H54 (cell line): ENCODE results near the gene ATP1A2.

ENCODE experiments used
- DNase-seq: peaks from one replicate; pipeline ENCODE4 v3.0.0; 2011; ENCODE audit warnings: low spot score, mixed read lengths; ENCODE audit not compliant: insufficient read length
- FAIRE-seq: peaks from 3 replicates; lab custom pipeline; 2011; peaks lifted over from hg19 to GRCh38; lab: Jason Lieb, UNC
- POLR2A ChIP-seq: IDR thresholded peaks from 2 replicates; pipeline ENCODE4 v1.6.1; 2011; ENCODE audit warnings: low read depth, mild to moderate bottlenecking, low read length

Gene ATP1A2

DNA sequence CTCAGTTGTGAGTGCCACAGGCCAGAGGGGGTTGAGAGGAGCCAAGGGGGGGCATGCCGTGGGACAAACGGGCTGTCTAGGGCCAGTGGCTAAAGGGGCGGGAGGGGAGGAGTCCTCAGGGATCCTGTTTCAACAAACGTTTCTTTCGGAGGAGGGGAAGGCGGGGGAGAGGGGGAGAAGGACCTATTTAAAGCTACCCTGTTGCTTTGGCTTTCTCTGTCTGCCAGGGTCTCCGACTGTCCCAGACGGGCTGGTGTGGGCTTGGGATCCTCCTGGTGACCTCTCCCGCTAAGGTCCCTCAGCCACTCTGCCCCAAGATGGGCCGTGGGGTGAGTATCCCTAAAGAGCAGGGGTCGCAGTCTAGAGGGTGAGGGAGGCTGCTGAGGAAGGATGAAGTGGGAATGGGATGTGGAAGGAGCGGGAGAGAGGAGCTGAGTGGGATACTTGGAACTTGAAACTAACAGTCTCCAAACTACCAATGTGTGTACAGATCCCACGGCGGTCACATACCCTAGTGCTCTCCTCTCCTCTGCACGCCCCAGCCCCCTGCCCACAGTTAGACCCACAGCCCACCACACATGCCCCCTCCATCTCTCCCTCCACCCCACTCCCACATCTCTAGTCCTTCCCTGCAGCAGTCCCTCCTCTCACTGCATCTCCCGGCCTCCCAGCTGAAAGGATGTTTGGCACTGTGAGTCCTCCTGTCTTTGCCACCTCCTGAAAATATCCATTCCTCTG is at the start of gene ATP1A2:
Gene ATP1A2 (plus strand): TSS at position 215 of the 738 bp plus-strand sequence. CDS start 103 bp downstream, at position 318.
- no peak for TF ChIP-seq POLR2A
- no peak for DNase-seq
- no peak for FAIRE-seq

DNA sequence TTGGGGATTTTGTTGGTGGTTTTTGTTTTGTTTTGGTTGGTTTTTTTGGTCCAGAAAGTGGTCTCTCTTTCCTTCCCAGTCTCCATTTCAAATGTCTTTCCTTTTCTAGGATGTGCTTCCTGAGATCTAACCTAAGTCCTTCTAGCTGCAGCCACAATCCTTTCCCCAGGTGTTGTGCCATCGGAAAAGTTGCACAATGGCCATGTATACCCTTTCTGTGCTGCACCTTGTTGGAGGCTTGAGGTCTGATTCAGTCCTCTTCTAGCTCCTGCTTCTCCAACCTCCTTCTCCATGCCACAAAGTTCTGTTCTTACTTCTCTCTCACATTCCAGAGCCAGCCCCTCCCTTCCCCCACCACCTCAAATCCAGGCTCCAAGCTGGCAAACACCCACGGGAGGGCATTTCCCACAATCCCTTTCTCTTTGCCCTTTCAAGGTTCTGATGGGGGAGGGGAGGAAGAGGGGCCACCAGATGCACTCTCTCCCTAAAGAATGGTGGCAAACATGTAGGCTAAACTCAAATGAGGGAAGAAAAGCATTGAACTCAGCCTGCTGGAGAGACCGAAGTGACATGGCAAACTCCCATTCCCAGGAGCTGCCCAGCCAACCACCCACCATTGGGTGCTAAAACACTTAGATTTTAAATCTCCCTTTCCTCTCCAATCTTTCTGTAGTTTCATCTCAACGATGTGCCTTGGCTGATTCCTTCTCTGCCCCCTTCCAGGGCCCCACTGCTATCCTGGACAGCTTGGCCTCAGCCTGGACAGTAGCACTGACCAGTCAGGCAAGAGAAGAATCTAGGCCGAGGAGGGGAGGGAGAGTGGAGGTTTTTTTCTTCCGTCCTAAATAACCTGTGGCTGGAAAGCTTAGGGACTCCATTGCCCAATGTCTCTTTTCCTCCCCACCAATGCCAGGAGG is 48.5 kb upstream of the ATP1A2 start:
- no peak for FAIRE-seq
- DNase-seq: no peak
- no peak for TF ChIP-seq POLR2A

GRCh38 chr1:160068225-160068624 is 47.3 kb upstream of the ATP1A2 start:
- DNase-seq (no peak), FAIRE-seq (no peak)
- no peak for TF ChIP-seq POLR2A

- TF ChIP-seq POLR2A: no peak
- DNase-seq: no peak
- FAIRE-seq: no peak
Measured at GRCh38 chr1:160069460-160070231, 45.9 kb upstream of the ATP1A2 start, which contains the start of gene KCNJ10. TSS of gene KCNJ10 (minus strand) at chr1:160070160. CDS start at chr1:160042532, 27,628 bp downstream.

DNA sequence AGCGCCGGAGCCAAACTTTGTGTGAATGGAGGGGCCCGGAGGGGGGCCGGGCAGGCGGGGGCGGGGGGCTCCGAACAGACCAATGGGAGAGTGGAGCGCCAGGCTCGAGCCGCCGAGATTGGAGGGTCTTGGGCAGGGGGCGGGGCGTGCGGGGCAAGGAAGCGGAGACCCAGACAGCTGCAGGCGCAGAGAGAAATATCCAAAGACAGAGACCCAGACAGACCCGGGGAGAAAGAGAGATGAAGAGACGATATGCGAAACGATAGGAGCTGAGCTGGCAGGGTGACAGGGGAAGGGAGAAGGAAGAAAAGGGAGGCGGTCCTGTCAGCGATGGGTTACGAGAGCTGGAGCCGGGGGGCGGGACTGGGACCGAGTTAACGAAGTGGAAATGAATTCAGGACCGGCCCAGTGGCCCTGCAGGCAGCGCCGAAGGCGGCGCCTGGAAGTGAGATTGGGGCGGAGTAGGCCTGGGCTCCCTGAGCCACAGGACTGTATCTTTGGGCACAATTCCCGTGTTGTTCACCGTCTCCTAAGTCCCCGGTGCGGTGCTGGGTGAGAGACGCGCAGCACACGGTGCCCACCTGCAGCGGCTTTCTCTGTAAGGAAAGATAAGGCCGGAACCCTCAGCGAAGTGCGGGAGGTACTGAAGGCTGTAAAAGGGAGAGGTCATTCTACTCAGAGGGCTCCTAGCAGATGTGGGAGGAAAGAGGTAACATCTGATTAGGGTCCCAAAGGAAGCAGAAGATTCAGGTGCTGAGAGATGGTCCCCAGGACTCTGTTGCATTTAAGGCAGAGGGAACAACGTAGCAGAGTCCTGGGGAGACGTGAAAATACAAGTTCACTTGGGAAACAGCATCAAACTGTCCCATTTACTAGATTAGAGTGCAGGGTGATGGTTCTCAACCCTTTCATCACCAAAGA is 45.1 kb upstream of the ATP1A2 start:
- FAIRE-seq (no peak), DNase-seq (no peak)
- no peak for TF ChIP-seq POLR2A

- FAIRE-seq: no peak
- TF ChIP-seq POLR2A: no peak
Measured at GRCh38 chr1:160071289-160071688, 44.3 kb upstream of the ATP1A2 start.

DNA sequence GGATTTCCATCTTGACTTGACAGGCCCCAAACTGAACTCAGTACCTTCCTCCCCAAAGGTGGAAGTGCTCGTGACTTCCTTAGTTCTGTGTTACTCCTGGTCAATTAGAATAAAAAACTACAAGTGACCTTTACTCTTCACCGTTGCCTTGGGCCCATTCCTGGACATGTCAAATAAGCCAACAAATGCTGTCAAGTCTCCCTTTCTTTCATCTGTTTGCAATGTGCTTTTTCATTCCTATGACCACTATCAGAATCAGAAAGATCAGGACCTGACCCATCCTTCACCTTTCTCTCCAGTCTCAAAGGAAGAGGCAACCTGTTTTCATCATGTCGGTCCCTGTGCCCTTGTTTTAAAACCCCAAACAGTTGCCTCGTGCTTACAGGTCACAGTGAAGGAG is 40.7 kb upstream of the ATP1A2 start:
- DNase-seq (no peak), FAIRE-seq (no peak)
- no peak for TF ChIP-seq POLR2A

More at GRCh38 chr1:160071289-160071688, 44.3 kb upstream of the ATP1A2 start:
- no peak for DNase-seq

DNA sequence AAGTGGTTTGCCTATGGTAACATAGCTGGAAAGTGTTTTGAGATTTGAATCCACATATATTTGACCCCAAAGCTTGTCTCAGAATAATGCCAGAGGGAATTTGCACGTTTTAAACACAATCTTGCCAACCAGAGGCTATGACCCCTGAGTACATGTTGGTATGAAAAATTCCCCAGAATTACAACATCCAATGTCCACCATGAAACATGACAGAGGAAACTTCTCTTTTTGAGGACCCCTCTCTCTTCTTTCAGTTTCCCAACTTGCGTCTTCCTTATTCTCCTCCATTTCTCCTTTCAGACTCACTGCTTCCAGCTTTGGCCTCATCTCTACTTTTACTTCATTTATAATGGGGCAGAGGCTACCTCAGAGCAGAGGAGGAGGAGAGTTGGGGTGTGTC is 39.7 kb upstream of the ATP1A2 start:
- DNase-seq (no peak), FAIRE-seq (no peak)
- TF ChIP-seq POLR2A: no peak

DNA sequence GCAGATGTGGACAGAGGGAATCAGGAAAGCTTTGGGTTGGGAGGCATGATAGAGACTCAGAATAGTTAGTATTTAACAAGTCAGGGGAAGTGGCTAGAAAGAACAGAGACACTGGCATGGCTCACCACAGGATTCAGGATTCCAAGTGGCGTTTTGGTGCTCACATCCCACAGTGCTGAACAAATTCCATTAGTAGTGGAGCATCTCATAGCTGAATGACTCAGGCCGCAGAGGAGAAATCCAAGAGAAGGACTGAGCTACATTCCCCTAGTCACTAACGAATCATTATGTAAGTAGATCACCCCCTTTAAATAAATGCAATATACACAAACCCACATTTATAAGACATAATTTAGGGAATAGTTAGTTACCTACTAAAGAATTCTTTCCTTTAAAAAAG is 39.3 kb upstream of the ATP1A2 start:
- FAIRE-seq: no peak
- no peak for TF ChIP-seq POLR2A

DNA sequence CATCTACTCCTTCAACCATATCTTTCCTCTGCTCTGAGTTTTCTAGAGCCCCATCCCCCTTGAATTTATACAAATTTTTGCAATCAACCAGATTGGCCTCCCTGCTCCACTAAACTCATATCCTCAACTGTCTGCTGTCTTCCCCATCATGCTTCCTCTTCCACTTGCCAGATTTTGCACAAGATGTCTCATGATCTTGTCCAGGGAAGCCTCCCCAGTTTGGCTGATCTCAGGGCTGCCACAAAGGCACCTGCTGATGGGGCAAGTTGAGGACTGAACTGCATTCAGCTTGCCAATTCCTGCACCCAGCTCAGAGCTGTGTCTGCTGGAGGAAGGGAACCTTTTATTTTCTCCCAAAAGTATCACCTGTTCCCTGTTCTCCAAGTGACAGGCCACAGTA is 38.1 kb upstream of the ATP1A2 start:
- DNase-seq: no peak
- no peak for FAIRE-seq
- TF ChIP-seq POLR2A: no peak

More for the DNA sequence above, 39.3 kb upstream of the ATP1A2 start:
- no peak for DNase-seq

DNA sequence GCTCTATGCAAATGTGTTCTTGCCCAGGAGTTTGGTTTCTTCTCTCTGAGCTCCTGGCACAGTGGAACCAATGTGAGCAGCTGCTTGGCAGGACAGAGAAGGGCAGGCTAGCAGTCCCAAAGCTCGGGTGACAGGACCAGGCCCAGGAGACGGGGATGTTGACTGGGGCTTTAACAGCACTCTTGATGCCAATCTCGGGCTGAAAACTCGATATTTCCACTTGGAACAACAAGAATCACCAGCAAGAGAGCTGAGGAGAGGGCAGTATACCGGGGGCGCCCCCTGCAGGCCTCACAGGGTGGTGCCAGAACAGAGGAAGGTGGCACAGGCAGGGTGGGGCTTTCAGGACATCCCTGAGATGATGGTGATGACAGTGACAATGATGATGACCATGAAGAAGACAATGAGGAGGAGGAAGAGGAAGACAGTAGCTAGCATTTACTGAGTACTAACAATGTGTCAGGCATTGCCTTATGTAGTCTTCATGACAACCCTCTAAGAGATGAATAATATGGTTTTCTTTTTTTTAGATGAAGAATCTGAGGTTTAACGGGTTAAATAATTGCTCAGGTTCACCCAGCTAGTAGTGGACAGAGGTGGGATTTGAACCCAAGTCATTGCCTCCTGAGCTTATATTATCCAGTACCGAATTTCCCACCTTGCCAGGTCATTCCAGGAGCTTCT is 36.9 kb upstream of the ATP1A2 start:
- DNase-seq (peak; percentile 94), FAIRE-seq (no peak)
- TF ChIP-seq POLR2A: no peak

GRCh38 chr1:160079448-160079847 is 36.1 kb upstream of the ATP1A2 start:
- no peak for FAIRE-seq
- TF ChIP-seq POLR2A: no peak
- no peak for DNase-seq
